SU-DHL-6 (cell line): Measurements from ENCODE around the gene ZBTB12.

Experiments
- H2AFZ ChIP-seq: fragments of 200-600 bp; sonication (generic); 2 replicates; pipeline ENCODE4 v1.6.1; 2014; ENCODE audit warnings: low read depth, mild to moderate bottlenecking, moderate library complexity, mixed read lengths, antibody characterized with exemption, low read length; ENCODE audit not compliant: severe bottlenecking
- H3F3A ChIP-seq: fragments of 200-600 bp; shearing (Covaris generic); 2 replicates; pipeline ENCODE4 v1.6.0; 2016; ENCODE audit warnings: antibody characterized with exemption, mild to moderate bottlenecking; ENCODE audit not compliant: insufficient read depth
- H3K27ac ChIP-seq: fragments of 200-600 bp; sonication (generic); 2 replicates; pipeline ENCODE4 v1.5.1; 2016; ENCODE audit warnings: low read depth, mild to moderate bottlenecking, low read length, moderate library complexity, mixed read lengths
- H3K27me3 ChIP-seq: fragments of 200-600 bp; sonication (generic), shearing (Covaris generic); 2 replicates; pipeline ENCODE4 v1.6.0; 2014; ENCODE audit warnings: mild to moderate bottlenecking, low read length
- H3K36me3 ChIP-seq: fragments of 200-600 bp; sonication (generic); 2 replicates; pipeline ENCODE4 v1.6.1; 2014; ENCODE audit warnings: mild to moderate bottlenecking, low read length, mixed read lengths
- H3K4me2 ChIP-seq: fragments of 300-600, 200-600 bp; shearing (Covaris generic), sonication (generic); 2 replicates; pipeline ENCODE4 v1.6.0; 2014; ENCODE audit warnings: low read length, low read depth, mild to moderate bottlenecking; ENCODE audit not compliant: poor library complexity, severe bottlenecking
- H3K4me3 ChIP-seq: fragments of 200-600 bp; sonication (generic); 2 replicates; pipeline ENCODE4 v1.5.1; 2014; ENCODE audit warnings: antibody characterized with exemption, low read length, mild to moderate bottlenecking, mixed read lengths; ENCODE audit not compliant: insufficient read depth, poor library complexity, severe bottlenecking
- H3K79me2 ChIP-seq: fragments of 200-600 bp; sonication (generic); 2 replicates; pipeline ENCODE4 v1.6.1; 2014; ENCODE audit warnings: mild to moderate bottlenecking, low read length, moderate library complexity; ENCODE audit not compliant: insufficient read depth
- H3K9ac ChIP-seq: fragments of 200-600 bp; sonication (generic); 2 replicates; pipeline ENCODE4 v1.7.0; 2014; ENCODE audit warnings: mild to moderate bottlenecking, low read length
- H3K9me2 ChIP-seq: fragments of 200-600 bp; sonication (generic); replicated peaks from 2 replicates; pipeline ENCODE4 v1.6.1; 2014; ENCODE audit warnings: low read length; ENCODE audit not compliant: insufficient read depth
- H3K9me3 ChIP-seq: fragments of 200-600 bp; sonication (generic); 2 replicates; pipeline ENCODE4 v1.6.1; 2014; ENCODE audit warnings: low read length, mixed read lengths; ENCODE audit not compliant: insufficient read depth
- H4K20me1 ChIP-seq: fragments of 200-600 bp; sonication (generic); 2 replicates; pipeline ENCODE4 v1.6.1; 2014; ENCODE audit warnings: low read depth, mild to moderate bottlenecking, antibody characterized with exemption, low read length, moderate library complexity, mixed read lengths
- EZH2phosphoT487 ChIP-seq: fragments of 200-600 bp; sonication (generic), shearing (Covaris generic); conservative IDR thresholded peaks from 2 replicates; pipeline ENCODE4 v1.6.1; 2018; ENCODE audit warnings: mild to moderate bottlenecking, antibody characterized with exemption, low read length, moderate library complexity, mixed read lengths
- TF ChIP-seq, protein P1 (sequence below): fragments of 200-600 bp; sonication (generic); IDR thresholded peaks from one replicate; pipeline ENCODE4 v1.5.1; 2017; ENCODE audit warnings: antibody characterized with exemption, mild to moderate bottlenecking, low read length, moderate library complexity; ENCODE audit not compliant: insufficient read depth, poor library complexity, severe bottlenecking

The ZBTB12 gene

DNA sequence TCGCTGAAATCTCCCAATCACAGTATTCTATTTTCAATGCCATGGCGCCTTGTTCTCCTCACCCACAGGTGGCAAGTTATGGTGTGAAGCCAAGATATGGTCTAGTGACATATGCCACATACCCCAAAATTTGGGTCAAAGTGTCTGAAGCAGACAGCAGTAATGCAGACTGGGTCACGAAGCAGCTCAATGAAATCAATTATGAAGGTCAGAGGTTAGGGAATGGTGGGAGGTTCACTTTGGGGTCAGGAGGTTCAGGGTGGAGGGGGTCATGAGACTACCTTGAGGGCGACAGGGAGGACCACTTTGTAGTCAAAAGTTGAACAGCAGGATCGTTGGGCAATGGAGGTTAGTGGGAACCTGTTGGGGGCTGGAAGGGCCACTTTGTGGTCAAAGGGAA lies 46.4 kb upstream of the ZBTB12 start:
- H3K9ac ChIP-seq = no peak overlapping the region
- H3K4me3 ChIP-seq = no peak overlapping the region

DNA sequence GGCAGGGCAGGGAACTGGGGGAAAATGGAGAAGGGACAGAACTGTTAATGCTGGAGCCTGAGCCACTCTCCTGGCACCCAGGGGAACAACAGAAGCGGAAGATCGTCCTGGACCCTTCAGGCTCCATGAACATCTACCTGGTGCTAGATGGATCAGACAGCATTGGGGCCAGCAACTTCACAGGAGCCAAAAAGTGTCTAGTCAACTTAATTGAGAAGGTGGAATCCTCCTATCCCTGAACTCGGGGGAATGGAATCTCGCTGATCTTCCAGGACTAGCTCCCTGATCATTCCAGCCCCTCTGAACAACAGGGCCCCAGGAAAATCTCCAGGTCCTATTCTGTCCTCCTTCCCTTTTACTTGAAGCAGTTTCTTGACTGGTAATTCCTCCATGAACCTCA lies 46.0 kb upstream of the ZBTB12 start:
- no peaks in the 10 kb centered on the region for H4K20me1 ChIP-seq
- H3K79me2 ChIP-seq = no peaks in the 10 kb centered on the region
- no peak overlapping the region for H3K27ac ChIP-seq
- no peak overlapping the region for H3K9ac ChIP-seq
- no peak for TF ChIP-seq EZH2phosphoT487
- TF ChIP-seq, protein P1, sequence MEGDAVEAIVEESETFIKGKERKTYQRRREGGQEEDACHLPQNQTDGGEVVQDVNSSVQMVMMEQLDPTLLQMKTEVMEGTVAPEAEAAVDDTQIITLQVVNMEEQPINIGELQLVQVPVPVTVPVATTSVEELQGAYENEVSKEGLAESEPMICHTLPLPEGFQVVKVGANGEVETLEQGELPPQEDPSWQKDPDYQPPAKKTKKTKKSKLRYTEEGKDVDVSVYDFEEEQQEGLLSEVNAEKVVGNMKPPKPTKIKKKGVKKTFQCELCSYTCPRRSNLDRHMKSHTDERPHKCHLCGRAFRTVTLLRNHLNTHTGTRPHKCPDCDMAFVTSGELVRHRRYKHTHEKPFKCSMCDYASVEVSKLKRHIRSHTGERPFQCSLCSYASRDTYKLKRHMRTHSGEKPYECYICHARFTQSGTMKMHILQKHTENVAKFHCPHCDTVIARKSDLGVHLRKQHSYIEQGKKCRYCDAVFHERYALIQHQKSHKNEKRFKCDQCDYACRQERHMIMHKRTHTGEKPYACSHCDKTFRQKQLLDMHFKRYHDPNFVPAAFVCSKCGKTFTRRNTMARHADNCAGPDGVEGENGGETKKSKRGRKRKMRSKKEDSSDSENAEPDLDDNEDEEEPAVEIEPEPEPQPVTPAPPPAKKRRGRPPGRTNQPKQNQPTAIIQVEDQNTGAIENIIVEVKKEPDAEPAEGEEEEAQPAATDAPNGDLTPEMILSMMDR = no peak
- no peaks in the 10 kb centered on the region for H3F3A ChIP-seq
- no peaks in the 10 kb centered on the region for H3K27me3 ChIP-seq
- no peaks in the 10 kb centered on the region for H3K9me3 ChIP-seq
- H3K4me3 ChIP-seq = no peak overlapping the region
- no peaks in the 10 kb centered on the region for H3K36me3 ChIP-seq
- H3K4me2 ChIP-seq = no peak overlapping the region
- H2AFZ ChIP-seq = no peak overlapping the region
- H3K9me2 ChIP-seq = no peaks in the 10 kb centered on the region

More for the DNA sequence above, 46.4 kb upstream of the ZBTB12 start:
- no peaks in the 10 kb centered on the region for H3K9me3 ChIP-seq
- no peak overlapping the region for H3K27ac ChIP-seq
- TF ChIP-seq, protein P1 = no peak
- TF ChIP-seq EZH2phosphoT487 = no peak
- H3K36me3 ChIP-seq = no peaks in the 10 kb centered on the region
- no peak overlapping the region for H3K4me2 ChIP-seq
- H2AFZ ChIP-seq = no peak overlapping the region
- H3F3A ChIP-seq = no peaks in the 10 kb centered on the region
- H3K9me2 ChIP-seq = no peaks in the 10 kb centered on the region
- no peaks in the 10 kb centered on the region for H3K79me2 ChIP-seq
- no peaks in the 10 kb centered on the region for H4K20me1 ChIP-seq
- H3K27me3 ChIP-seq = no peaks in the 10 kb centered on the region

DNA sequence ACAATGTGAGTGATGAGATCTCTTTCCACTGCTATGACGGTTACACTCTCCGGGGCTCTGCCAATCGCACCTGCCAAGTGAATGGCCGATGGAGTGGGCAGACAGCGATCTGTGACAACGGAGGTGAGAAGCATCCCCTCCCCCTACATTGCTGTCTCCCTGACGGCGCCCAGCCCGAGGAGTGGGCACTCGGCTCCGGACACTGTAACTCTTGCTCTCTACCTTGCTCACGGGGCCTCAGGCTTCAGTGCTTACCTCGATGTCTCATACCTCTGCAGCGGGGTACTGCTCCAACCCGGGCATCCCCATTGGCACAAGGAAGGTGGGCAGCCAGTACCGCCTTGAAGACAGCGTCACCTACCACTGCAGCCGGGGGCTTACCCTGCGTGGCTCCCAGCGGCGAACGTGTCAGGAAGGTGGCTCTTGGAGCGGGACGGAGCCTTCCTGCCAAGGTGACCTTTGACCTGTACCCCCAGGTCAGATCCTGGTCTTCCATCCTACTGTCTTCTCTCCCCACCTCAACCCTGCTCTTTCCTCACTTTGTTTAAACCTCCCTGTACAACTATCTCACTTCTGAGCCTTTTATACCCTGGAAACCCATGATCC lies 45.3 kb upstream of the ZBTB12 start:
- H2AFZ ChIP-seq = no peak overlapping the region
- H3K27ac ChIP-seq = no peak overlapping the region
- H3K9me3 ChIP-seq = no peaks in the 10 kb centered on the region
- H3K79me2 ChIP-seq = no peaks in the 10 kb centered on the region
- no peaks in the 10 kb centered on the region for H3F3A ChIP-seq
- H3K4me2 ChIP-seq = no peak overlapping the region
- no peak for TF ChIP-seq EZH2phosphoT487
- TF ChIP-seq, protein P1 = no peak
- H3K36me3 ChIP-seq = no peaks in the 10 kb centered on the region
- no peak overlapping the region for H3K9ac ChIP-seq
- no peaks in the 10 kb centered on the region for H3K27me3 ChIP-seq
- no peaks in the 10 kb centered on the region for H3K9me2 ChIP-seq
- no peak overlapping the region for H3K4me3 ChIP-seq
- no peaks in the 10 kb centered on the region for H4K20me1 ChIP-seq
